Pericardium fibroblast (primary cell): ENCODE measurements around the gene MYEOV. TPM values are rescaled to one million over a fixed set of nuclear protein-coding genes. Genes with fewer than 3 reads are reported as not detected.

Experiments used
- total RNA-seq: library from RNA; depleted of rRNA; stranded (reverse); fragments of >200 nt; gene quantifications from 2 replicates; pipeline ENCODE4 v1.2.3, GENCODE V29; 2015

Gene MYEOV
- not detected in 2 replicates for total RNA-seq

GRCh38 chr11:69293819-69294505 is at the start of gene MYEOV:
TSS of gene MYEOV (plus strand) at chr11:69294155. CDS start at chr11:69295355, 1,200 bp downstream.

Other genes starting within 250 kb of the MYEOV start
- gene TPCN2, start 245.2 kb upstream of the MYEOV start, total RNA-seq, result 6.5 and 8.4 TPM in 2 replicates
- 0.09 TPM in 1 of 2 replicates, not detected in the other for gene SMIM38, start 138.2 kb upstream of the MYEOV start, total RNA-seq
- not detected in 2 replicates for gene LINC01488, start 187.5 kb downstream of the MYEOV start, total RNA-seq